ENCODE results near the gene ASB15. TPM values are rescaled to one million over a fixed set of nuclear protein-coding genes. Genes with fewer than 3 reads are reported as not detected.

ASB15 gene
- total and polyA plus RNA-seq, 2 donors from 2014 or later: 1.8 TPM; not detected in 1

DNA sequence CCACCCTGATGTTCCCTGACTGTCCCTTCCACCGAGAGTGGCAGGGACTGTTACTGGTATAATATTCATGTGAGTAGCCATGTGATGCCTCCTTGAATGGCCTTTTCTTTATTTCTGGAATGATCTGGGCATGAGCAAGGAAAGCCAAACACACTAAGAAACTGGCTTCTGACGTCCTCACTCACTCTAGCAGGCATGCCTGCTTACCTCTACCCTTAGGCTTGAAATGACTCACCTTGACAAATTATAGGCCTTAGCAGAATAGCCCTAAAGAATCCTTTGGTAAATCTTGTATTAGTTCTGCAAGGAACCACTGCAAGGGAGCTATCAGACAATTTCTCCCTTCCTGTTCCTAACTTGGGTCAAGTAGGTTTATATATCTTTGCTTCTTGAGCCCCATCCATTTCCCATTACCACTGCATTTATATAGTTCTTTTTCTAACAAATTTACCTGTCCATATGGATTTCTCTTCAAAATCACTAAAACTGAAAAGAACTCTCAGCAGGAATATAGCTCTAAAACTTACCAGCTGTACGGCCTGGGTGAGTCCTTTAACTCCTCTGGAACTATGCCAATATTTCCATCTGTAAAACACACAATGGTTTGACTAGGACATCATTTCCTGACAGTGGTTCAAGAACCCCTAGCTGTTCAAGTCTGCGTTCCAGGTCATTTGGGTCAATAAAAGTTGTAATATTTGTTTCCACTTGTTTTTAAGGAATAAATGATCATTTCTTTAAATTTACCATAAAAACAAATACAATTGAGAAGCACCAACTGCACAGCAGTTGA, 31.0 kb upstream of the ASB15 start:
- DNase-seq (no peak), FAIRE-seq (no peak)
- Histone ChIP-seq H3K9me3 (ENCODE audit: control insufficient read depth in 2 of 3, insufficient read depth in 1 of 3, low read length in 3 of 3) (no peaks in the 10 kb centered on the region), H3K27ac (ENCODE audit: low read depth in 2 of 2, low read length in 2 of 2) (no peak overlapping the region), H3K36me3 (ENCODE audit: control insufficient read depth in 2 of 3, insufficient read depth in 3 of 3, low read length in 3 of 3) (no peaks in the 10 kb centered on the region), H3K9ac (ENCODE audit: low read length in 3 of 3) (no peak overlapping the region), H3K27me3 (ENCODE audit: control insufficient read depth, insufficient read depth, low read length) (no peaks in the 10 kb centered on the region), H3K4me1 (ENCODE audit: control insufficient read depth in 2 of 3, insufficient read depth in 2 of 3, low read depth in 1 of 3, low read length in 3 of 3) (no peaks in the 10 kb centered on the region), H3K4me3 (ENCODE audit: low read length in 3 of 3) (no peak overlapping the region)
- intact Hi-C loops (cut with DNase I): no loop called here
- TF ChIP-seq, protein P1, sequence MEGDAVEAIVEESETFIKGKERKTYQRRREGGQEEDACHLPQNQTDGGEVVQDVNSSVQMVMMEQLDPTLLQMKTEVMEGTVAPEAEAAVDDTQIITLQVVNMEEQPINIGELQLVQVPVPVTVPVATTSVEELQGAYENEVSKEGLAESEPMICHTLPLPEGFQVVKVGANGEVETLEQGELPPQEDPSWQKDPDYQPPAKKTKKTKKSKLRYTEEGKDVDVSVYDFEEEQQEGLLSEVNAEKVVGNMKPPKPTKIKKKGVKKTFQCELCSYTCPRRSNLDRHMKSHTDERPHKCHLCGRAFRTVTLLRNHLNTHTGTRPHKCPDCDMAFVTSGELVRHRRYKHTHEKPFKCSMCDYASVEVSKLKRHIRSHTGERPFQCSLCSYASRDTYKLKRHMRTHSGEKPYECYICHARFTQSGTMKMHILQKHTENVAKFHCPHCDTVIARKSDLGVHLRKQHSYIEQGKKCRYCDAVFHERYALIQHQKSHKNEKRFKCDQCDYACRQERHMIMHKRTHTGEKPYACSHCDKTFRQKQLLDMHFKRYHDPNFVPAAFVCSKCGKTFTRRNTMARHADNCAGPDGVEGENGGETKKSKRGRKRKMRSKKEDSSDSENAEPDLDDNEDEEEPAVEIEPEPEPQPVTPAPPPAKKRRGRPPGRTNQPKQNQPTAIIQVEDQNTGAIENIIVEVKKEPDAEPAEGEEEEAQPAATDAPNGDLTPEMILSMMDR (IDR thresholded peaks at IDR 0.05; ENCODE audit: borderline replicate concordance, extremely low read depth, insufficient read depth): no peak

DNA sequence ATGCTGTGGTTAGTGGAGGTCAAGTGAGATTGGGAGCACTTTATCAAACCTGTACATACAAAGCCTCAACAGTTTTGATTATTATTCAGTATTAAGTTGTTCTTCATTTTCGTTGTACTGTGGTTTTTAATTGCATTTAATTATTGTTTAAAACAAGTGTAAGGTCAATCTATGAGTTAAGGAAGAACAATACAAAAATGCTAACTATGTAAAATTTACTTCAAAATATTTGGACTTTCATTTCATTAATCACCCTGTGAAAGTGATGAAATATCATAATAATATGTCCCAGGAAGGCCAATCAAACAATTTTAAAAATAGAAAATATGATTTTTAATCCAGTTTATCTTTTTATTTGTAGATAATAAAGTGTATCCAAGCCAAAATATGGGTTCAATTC, 30.4 kb upstream of the ASB15 start:
- H3K4me1 ChIP-seq (ENCODE audit: control insufficient read depth in 2 of 3, insufficient read depth in 2 of 3, low read depth in 1 of 3, low read length in 3 of 3): no peaks in the 10 kb centered on the region
- H3K27me3 ChIP-seq (ENCODE audit: control insufficient read depth, insufficient read depth, low read length): no peaks in the 10 kb centered on the region
- TF ChIP-seq, protein P1 (IDR thresholded peaks at IDR 0.05; ENCODE audit: borderline replicate concordance, extremely low read depth, insufficient read depth): no peak
- no peaks in the 10 kb centered on the region for H3K9me3 ChIP-seq (ENCODE audit: control insufficient read depth in 2 of 3, insufficient read depth in 1 of 3, low read length in 3 of 3)
- H3K4me3 ChIP-seq (ENCODE audit: low read length in 3 of 3): no peak overlapping the region
- peak; percentile 11 for FAIRE-seq
- H3K27ac ChIP-seq (ENCODE audit: low read depth in 2 of 2, low read length in 2 of 2): no peak overlapping the region
- intact Hi-C loops (cut with DNase I): no loop called here
- H3K9ac ChIP-seq (ENCODE audit: low read length in 3 of 3): no peak overlapping the region
- no peak for DNase-seq
- H3K36me3 ChIP-seq (ENCODE audit: control insufficient read depth in 2 of 3, insufficient read depth in 3 of 3, low read length in 3 of 3): no peaks in the 10 kb centered on the region

DNA sequence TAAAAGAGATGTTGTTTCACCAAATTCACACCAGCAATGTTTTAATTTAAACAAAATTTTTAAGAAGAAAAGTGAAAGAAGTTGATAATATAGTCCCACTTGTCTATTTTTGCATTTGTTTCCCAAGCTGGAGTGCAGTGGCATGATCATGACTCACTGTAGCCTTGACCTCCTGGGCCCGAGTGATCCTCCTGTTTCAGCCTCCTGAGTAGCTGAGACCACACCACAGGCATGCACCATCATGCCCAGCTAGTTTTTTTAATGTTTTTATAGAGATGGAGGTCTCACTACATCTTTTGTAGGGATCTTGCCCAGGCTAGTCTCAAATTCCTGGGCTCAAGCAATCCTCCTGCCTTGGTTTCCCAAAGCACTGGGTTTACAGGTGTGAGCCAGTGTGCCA, 29.9 kb upstream of the ASB15 start:
- H3K9ac ChIP-seq (ENCODE audit: low read length in 3 of 3): no peak overlapping the region
- no peaks in the 10 kb centered on the region for H3K4me1 ChIP-seq (ENCODE audit: control insufficient read depth in 2 of 3, insufficient read depth in 2 of 3, low read depth in 1 of 3, low read length in 3 of 3)
- TF ChIP-seq, protein P1 (IDR thresholded peaks at IDR 0.05; ENCODE audit: borderline replicate concordance, extremely low read depth, insufficient read depth): no peak
- DNase-seq (no peak), FAIRE-seq (no peak)
- H3K27me3 ChIP-seq (ENCODE audit: control insufficient read depth, insufficient read depth, low read length): no peaks in the 10 kb centered on the region
- no peak overlapping the region for H3K27ac ChIP-seq (ENCODE audit: low read depth in 2 of 2, low read length in 2 of 2)
- H3K9me3 ChIP-seq (ENCODE audit: control insufficient read depth in 2 of 3, insufficient read depth in 1 of 3, low read length in 3 of 3): no peaks in the 10 kb centered on the region
- intact Hi-C loops (cut with DNase I): no loop called here
- no peaks in the 10 kb centered on the region for H3K36me3 ChIP-seq (ENCODE audit: control insufficient read depth in 2 of 3, insufficient read depth in 3 of 3, low read length in 3 of 3)
- H3K4me3 ChIP-seq (ENCODE audit: low read length in 3 of 3): no peak overlapping the region

Measured in kidney (tissue), 14 donors.